ENCODE results near the gene PROZ.

PROZ gene

DNA sequence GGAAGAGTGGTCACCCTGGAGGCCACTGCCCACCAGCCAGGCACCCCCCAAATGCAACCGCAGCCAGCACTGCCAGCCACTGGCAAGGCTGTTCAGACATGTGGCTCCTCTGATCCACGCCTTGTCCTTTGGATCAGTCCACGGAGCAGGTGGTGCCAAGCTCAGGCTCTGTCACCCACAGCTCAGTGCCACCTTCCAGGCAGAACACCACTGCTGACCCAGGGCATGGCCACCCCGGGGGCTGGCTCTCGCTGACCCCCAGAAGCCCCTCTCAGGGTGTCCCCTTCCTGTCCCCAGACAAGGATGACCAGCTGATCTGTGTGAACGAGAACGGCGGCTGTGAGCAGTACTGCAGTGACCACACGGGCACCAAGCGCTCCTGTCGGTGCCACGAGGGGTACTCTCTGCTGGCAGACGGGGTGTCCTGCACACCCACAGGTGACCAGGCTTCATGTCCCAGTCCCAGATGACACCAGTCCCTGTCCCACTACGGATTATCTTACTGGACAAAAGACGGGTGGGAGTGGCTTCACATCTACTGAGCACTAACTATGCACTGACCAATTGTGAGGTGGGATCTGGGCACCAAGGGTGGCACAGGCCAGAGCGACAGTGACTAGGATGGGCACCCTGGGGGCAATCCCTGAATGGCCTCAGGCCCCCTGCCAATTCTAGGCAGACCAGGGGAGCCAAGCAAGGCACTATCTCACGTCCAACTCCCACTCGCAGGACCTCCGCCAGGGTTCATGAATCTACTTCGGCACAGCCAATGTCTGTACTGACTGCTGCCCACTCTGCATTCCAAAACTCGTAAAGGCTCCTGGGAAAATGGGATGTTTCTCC is 42.9 kb upstream of the PROZ start:
- H3K4me1 ChIP-seq (ENCODE audit: low read length): no peaks in the 10 kb centered on the region
- no peaks in the 10 kb centered on the region for H3K36me3 ChIP-seq (replicated peaks; ENCODE audit: insufficient read depth, low read length)
- no peak for DNase-seq
- no peak overlapping the region for H3K27ac ChIP-seq (ENCODE audit: low read length)
- H3K27me3 ChIP-seq (replicated peaks; ENCODE audit: insufficient read depth, low read length): peaks cover 76% of the 10 kb centered on the region
- no peaks in the 10 kb centered on the region for H3K79me2 ChIP-seq (ENCODE audit: low read length)
- no peak overlapping the region for H2AFZ ChIP-seq (ENCODE audit: low read length)
- H3K4me2 ChIP-seq (ENCODE audit: low read depth, low read length): no peak overlapping the region
- no peak overlapping the region for H3K9ac ChIP-seq (ENCODE audit: low read length)
- H3F3A ChIP-seq (ENCODE audit: insufficient read depth, low read length): no peaks in the 10 kb centered on the region
- no peak overlapping the region for H3K4me3 ChIP-seq (ENCODE audit: low read length)
- H3K9me2 ChIP-seq (replicated peaks; ENCODE audit: insufficient read depth, low read length): no peaks in the 10 kb centered on the region
- H4K20me1 ChIP-seq (ENCODE audit: insufficient read depth, low read length): no peaks in the 10 kb centered on the region
- TF ChIP-seq EZH2phosphoT487 (IDR thresholded peaks at IDR 0.05; ENCODE audit: low read length) (no peak), EZH2 (optimal IDR thresholded peaks at IDR 0.05; ENCODE audit: low read depth, low read length) (no peak)
- TF ChIP-seq, protein P1, sequence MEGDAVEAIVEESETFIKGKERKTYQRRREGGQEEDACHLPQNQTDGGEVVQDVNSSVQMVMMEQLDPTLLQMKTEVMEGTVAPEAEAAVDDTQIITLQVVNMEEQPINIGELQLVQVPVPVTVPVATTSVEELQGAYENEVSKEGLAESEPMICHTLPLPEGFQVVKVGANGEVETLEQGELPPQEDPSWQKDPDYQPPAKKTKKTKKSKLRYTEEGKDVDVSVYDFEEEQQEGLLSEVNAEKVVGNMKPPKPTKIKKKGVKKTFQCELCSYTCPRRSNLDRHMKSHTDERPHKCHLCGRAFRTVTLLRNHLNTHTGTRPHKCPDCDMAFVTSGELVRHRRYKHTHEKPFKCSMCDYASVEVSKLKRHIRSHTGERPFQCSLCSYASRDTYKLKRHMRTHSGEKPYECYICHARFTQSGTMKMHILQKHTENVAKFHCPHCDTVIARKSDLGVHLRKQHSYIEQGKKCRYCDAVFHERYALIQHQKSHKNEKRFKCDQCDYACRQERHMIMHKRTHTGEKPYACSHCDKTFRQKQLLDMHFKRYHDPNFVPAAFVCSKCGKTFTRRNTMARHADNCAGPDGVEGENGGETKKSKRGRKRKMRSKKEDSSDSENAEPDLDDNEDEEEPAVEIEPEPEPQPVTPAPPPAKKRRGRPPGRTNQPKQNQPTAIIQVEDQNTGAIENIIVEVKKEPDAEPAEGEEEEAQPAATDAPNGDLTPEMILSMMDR (IDR thresholded peaks at IDR 0.05; ENCODE audit: low read length): no peak
- H3K9me3 ChIP-seq (replicated peaks; ENCODE audit: insufficient read depth, low read length): no peaks in the 10 kb centered on the region

DNA sequence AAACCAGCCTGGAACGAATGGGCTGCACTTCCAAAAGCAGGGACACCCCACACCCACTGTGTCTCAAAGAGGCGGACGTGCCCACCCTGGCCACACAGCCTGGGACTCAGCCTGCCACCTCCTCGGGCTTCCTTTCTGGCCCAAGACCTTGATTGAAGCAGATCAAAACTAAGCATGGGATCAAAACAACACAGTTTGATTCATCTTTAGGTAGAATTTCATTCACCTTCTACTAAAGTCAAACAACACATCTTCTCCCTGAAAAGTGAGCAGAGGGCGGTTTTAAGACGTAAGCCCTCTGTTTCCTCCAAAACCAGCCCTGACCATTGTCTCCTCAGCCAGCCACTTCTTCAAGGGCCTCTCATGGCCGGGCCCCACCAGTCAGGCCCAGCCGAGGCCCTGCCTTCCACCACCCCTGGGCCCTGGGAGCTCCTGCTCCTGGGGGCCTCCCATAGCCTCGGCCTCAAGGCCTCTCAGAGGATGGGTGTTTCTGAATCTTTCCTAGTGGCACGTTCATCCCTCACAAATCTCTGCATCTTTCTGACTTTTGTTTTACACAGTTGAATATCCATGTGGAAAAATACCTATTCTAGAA is 42.1 kb upstream of the PROZ start:
- Histone ChIP-seq H3K4me3 (ENCODE audit: low read length) (no peak overlapping the region), H3K79me2 (ENCODE audit: low read length) (no peaks in the 10 kb centered on the region), H3K9ac (ENCODE audit: low read length) (no peak overlapping the region), H2AFZ (ENCODE audit: low read length) (no peak overlapping the region), H3K9me3 (replicated peaks; ENCODE audit: insufficient read depth, low read length) (no peaks in the 10 kb centered on the region), H4K20me1 (ENCODE audit: insufficient read depth, low read length) (no peaks in the 10 kb centered on the region), H3K4me2 (ENCODE audit: low read depth, low read length) (no peak overlapping the region), H3K36me3 (replicated peaks; ENCODE audit: insufficient read depth, low read length) (no peaks in the 10 kb centered on the region), H3F3A (ENCODE audit: insufficient read depth, low read length) (no peaks in the 10 kb centered on the region), H3K9me2 (replicated peaks; ENCODE audit: insufficient read depth, low read length) (no peaks in the 10 kb centered on the region), H3K27ac (ENCODE audit: low read length) (no peak overlapping the region), H3K27me3 (replicated peaks; ENCODE audit: insufficient read depth, low read length) (peaks cover 83% of the 10 kb centered on the region), H3K4me1 (ENCODE audit: low read length) (no peaks in the 10 kb centered on the region)
- TF ChIP-seq EZH2phosphoT487 (IDR thresholded peaks at IDR 0.05; ENCODE audit: low read length) (no peak), EZH2 (optimal IDR thresholded peaks at IDR 0.05; ENCODE audit: low read depth, low read length) (no peak)
- TF ChIP-seq, protein P1 (IDR thresholded peaks at IDR 0.05; ENCODE audit: low read length): no peak
- no peak for DNase-seq

DNA sequence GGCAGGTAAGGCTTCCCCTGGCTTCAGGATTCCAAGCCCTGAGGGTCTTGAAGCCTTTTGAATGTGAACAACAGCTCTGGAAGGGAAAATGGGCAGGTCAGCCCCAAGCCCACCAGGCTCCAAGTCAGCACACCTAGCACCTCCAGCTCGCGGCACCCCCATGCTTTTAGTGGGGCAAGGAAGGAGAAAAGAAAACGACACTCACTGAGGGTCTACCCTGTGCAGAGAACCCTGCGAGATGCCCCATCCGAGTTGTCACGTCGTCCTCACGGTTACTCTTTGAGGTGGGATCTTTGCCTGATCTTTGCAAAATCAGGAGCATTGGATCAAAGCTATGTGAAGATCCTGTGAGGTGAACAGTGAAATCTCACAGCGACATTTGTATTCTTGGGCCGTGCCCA is 41.6 kb upstream of the PROZ start:
- no peak overlapping the region for H2AFZ ChIP-seq (ENCODE audit: low read length)
- H3K9me3 ChIP-seq (replicated peaks; ENCODE audit: insufficient read depth, low read length): no peaks in the 10 kb centered on the region
- no peak overlapping the region for H3K4me2 ChIP-seq (ENCODE audit: low read depth, low read length)
- H3K9me2 ChIP-seq (replicated peaks; ENCODE audit: insufficient read depth, low read length): no peaks in the 10 kb centered on the region
- no peak for DNase-seq
- no peaks in the 10 kb centered on the region for H3K4me1 ChIP-seq (ENCODE audit: low read length)
- no peak overlapping the region for H3K9ac ChIP-seq (ENCODE audit: low read length)
- H3K79me2 ChIP-seq (ENCODE audit: low read length): no peaks in the 10 kb centered on the region
- TF ChIP-seq, protein P1 (IDR thresholded peaks at IDR 0.05; ENCODE audit: low read length): no peak
- no peak for TF ChIP-seq EZH2 (optimal IDR thresholded peaks at IDR 0.05; ENCODE audit: low read depth, low read length)
- TF ChIP-seq EZH2phosphoT487 (IDR thresholded peaks at IDR 0.05; ENCODE audit: low read length): no peak
- H4K20me1 ChIP-seq (ENCODE audit: insufficient read depth, low read length): no peaks in the 10 kb centered on the region
- no peaks in the 10 kb centered on the region for H3F3A ChIP-seq (ENCODE audit: insufficient read depth, low read length)
- H3K36me3 ChIP-seq (replicated peaks; ENCODE audit: insufficient read depth, low read length): no peaks in the 10 kb centered on the region
- H3K4me3 ChIP-seq (ENCODE audit: low read length): no peak overlapping the region
- H3K27me3 ChIP-seq (replicated peaks; ENCODE audit: insufficient read depth, low read length): peaks cover 89% of the 10 kb centered on the region
- H3K27ac ChIP-seq (ENCODE audit: low read length): no peak overlapping the region

All from MM.1S (cell line).